NCI-H748 (cell line): ENCODE measurements around the gene MAP1S.
A peak's percentile ranks its signal among the peaks of the same experiment; 100 is the strongest.
"Not testable (repeated sequence)": the region's sequence is repeated elsewhere in the genome, so short reads cannot be mapped to it uniquely, and the experiment has no call there.

ENCODE experiments used
- DNase-seq: peaks from one replicate; lab custom pipeline; 2025; ENCODE audit not compliant: unreplicated experiment; lab: John Stamatoyannopoulos, UW

The MAP1S gene

DNA sequence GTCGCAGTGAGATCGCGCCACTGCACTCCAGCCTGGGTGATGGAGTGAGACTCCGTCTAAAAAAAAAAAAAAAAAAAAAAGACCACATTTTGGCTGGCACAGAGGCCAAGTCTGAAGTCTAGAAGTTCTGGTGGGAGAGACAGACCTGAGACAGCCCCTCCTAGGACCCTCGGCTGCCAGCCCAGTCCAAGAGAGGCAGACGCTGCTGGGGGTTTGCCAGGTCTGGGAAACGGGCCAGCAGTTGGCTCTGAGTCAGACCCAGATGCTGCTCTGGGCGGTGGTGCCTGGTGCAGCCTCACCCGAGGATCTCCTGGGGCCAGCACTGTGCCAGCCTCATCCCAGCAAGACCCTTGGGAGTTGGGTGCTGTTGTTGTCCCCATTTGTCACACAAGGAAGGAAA, 37.8 kb downstream of the MAP1S start:
- DNase-seq, result no peak

DNA sequence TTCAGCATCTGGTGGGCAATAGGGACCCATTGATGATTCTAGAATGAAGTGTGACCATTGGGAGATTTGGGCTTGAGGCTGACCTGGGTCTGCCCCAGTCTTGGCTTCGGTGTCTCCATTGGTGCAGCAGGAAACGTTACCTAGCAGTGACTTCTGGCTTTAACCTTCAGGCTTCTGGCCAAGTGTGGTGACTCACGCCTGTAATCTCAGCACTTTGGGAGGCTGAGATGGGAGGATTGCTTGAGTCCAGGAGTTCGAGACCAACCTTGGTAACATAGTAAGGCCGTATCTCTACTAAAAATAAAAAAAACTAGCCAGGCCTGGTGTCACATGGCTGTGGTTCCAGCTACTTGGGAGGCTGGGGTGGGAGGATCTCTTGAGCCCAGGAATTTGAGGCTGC, 39.2 kb downstream of the MAP1S start:
- no peak for DNase-seq

GRCh38 chr19:17761148-17761547, 41.9 kb downstream of the MAP1S start:
- DNase-seq, result no peak

DNA sequence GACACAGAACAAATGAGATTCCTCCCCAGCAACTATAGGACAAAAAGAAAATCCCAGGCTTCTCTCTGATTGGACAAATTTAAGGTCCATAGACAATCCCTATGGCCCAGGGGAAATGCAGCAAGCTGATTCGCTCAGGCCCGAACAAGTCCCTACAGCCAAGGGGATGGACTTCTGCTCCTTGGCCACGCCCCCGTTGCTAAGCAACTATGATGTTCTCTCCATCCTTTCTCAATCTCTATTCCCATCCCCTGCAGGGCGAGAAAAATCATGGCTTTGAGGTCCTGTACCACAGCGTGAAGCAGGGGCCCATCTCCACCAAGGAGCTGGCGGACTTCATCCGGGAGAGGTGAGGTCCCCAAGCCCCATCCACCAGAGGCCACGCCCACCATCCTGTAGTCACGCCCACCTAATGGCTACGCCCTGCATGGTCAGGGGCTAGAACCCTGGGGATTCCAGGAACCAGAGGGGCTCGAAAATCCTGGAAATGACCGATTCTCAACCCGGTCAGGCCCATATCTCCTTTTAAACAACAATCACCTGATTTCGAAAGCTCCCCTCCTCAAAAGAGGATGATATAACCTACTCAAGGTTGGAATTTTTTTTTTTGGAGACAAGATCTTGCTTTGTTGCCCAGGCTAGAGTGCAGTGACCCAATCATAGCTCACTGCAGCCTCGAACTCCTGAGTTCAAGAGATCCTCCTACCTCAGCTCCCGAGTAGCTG, 43.4 kb downstream of the MAP1S start:
- peak; percentile 92 for DNase-seq

DNA sequence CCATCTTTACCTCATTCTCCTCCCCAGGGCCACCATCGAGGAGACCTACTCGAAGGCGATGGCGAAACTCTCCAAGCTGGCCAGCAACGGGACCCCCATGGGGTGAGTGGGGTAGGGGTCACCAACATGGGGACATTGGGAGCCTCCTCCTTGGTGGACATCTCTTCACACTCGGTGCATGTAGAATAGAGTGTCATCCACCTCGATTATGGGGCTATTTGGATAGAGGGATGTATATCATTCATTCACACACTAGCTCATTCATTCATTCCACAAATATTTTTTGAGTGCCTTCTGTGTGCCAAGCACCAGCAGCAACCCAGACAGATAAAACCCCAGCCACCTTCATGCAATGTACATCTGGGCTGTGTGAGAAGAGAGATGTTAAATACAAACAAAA, 45.1 kb downstream of the MAP1S start:
- no peak for DNase-seq

- no peak for DNase-seq
Observed at GRCh38 chr19:17765069-17765618, 45.9 kb downstream of the MAP1S start.

DNA sequence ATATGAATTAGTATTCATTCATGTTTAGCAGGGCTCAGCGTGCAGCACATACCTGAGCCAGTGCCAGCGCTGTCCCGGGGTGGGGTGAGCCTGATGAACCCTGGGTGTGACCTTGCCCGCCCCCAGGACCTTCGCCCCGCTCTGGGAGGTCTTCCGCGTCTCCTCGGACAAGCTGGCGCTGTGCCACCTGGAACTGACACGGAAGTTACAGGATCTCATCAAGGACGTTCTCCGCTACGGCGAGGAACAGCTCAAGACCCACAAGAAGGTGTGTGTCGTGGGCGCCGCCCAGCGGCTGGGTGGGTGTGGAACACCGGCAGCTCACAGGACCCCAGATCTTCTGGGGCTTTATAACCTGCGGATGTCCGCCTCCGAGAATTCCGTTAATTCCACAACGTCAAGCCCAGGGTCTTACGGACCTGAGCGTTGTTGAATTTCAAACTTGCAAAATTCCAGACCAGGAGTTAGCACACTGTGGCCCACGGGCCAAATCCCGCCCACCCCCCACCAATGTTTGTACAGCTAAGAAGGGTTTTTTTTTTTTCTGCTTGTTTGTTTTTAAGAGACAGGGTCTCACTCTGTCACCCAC, 47.4 kb downstream of the MAP1S start:
- DNase-seq, result peak; percentile 83

DNA sequence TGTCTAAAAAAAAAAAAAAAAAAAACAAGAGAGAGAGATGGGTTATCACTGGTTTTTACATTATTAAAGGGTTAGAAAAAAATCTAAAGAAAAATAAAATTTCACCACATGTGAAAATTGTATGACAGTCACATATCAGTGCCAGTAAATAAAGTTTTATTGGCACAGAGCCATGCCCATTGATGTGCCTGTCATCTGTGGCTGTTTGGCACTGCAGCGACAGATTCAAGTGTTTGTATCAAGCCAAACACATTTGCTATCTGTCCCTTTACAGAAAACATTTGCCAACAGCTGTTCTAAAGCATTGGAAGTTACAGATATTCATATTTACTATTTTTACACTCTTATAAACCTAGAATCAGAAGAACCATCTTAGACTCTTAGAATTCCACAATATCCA, 48.3 kb downstream of the MAP1S start:
- DNase-seq, result no peak

- no peak for DNase-seq
Observed at GRCh38 chr19:17770613-17771012, 51.3 kb downstream of the MAP1S start.

DNA sequence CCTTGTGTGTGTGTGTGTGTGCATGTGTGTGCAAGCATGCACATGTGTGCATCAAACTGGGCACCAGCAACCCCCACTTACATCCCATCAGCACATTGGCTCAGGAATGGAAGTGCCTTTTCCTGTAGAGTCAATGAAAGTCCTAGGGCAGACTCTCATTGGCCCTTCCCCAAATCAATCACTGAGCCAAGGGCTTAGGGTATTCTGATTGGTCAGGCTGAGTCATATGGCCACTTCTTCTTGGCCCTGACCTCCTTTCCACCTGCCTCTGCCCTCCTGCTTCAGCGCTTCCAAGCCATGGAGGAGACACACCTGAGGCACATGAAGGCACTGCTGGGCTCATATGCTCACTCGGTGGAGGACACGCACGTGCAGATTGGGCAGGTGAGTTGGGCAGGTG, 52.9 kb downstream of the MAP1S start:
- DNase-seq, result no peak

GRCh38 chr19:17775245-17775927, 56.1 kb downstream of the MAP1S start:
- DNase-seq, result no peak

DNA sequence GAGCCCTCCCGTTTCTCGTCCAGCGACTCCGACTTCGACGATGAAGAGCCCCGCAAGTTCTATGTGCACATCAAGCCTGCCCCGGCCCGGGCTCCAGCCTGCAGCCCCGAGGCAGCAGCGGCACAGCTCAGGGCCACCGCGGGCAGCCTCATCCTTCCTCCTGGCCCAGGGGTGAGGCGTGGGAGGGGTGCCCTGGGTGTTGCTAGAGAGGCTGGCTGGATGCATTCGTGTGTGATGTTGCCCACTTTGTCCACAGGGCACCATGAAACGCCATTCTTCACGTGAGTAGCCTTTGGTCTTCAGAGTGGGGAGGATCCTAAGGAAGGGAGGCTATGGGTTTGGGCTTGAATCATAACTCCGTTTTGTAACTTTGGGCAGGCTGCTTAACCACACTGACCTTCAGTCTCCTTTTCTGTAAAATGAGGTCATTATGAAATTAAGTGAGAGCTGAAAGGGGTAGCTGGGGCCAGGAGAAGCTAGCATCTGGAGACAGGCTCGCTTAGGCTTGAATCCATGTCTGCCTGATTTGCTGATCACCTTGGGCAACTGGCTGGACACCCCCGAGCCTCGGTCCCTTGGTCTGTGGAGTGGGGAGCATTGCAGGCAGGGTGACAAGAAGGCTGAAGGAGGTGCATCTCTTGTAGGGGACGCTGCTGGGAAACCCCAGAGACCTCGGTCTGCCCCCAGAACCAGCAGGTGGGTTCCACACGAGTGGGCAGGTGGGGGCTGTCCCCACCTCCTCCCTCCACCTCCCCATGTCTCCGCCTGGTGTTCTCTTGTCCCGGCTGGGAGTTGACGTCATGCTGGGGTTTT, 56.9 kb downstream of the MAP1S start:
- no peak for DNase-seq

DNA sequence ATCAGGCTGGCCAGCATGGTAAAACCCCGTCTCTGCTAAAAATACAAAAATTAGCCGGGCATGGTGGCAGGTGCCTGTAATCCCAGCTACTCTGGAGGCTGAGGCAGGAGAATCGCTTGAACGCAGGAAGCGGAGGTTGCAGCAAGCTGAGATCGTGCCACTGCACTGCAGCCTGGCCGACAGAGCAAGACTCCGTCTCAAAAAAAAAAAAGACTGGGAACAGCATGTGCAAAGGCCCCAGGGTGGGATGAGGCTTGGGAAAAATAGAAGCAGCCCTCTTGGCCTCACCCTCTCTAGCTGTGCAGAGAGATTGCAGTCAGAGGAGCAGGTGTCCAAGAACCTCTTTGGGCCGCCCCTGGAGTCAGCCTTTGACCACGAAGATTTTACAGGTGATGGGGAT, 58.6 kb downstream of the MAP1S start:
- DNase-seq, result not testable (repeated sequence)

DNA sequence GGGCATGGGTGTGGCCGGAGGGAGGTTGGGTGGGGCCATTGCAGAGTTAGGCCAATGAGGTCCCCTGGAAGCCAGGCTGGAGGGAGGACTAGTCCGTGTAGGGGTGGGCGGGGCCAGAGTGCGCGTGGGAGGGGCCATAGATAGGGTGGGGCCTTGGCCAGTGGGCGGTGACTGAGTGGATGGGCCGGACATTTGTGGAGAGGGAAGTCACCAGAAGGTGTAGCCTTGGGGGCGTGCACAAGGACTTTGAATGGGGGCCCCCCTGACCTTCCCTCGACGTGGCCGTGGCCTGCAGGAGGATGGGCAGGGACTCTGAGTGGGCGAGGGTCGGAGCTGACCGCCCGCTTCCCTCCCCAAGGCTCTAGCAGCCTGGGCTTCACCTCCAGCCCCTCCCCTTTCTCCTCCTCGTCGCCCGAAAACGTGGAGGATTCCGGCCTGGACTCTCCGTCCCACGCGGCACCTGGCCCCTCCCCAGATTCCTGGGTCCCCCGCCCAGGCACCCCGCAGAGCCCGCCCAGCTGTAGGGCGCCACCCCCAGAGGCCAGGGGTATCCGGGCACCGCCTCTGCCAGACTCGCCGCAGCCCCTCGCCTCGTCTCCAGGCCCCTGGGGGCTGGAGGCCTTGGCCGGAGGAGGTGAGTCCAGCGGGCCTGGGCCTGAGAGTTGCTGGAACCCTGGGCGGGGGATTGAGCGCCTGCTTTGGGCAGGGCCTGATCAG, 59.1 kb downstream of the MAP1S start:
- peak; percentile 25 for DNase-seq

DNA sequence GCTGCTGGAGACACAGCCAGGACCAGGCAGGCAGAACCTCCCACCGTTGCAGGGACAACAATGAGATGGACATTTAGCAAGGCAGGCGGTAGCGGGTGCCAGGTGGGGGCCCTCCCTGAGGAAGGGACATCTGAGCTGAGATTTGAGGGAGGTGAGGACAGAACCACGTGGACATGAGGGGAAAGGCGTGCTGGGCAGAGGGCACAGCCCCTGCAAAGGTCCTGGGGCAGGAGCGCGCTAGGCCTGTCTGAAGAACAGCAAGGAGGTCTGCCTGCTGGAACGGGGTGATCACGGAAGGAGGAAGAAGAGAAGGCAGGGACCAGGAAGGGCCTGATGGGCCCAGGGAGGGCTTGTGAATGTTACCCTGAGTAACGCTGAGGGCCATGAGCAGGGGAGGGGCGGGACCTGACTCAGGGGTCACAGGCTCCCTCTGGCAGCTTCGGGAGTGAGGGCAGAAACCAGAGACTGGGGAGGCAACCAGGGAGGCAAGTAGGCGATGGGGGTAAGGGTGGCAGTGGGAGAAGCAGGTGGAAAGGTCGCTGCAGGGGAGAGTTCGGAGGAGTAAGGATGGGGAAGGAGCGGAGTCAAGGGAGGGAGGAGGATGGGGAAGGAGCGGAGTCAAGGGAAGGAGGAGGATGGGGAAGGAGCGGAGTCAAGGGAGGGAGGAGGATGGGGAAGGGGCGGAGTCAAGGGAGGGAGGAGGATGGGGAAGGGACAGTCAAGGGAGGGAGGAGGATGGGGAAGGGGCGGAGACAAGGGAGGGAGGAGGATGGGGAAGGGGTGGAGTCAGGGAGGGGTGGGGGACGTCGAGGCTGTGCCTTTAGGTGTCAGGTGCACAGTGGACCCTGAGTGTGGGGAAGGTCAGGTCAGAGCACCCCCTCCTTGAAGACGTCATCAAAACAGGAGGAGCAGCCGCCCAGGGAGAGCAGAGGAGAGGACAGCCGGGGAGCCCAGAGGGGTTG, 60.0 kb downstream of the MAP1S start:
- no peak for DNase-seq

- DNase-seq, result no peak
Observed at GRCh38 chr19:17780781-17781180, 61.5 kb downstream of the MAP1S start.

- not testable (repeated sequence) for DNase-seq
Observed at GRCh38 chr19:17783721-17784120, 64.4 kb downstream of the MAP1S start.
